Panc1 (cell line): ENCODE measurements around the gene SVIP.

Source experiments
- POLR2AphosphoS5 ChIP-seq: IDR thresholded peaks from 2 replicates; pipeline ENCODE4 v1.6.1; 2012; ENCODE audit warnings: mild to moderate bottlenecking, low read depth, low read length, moderate library complexity
- TF ChIP-seq, protein P1 (sequence below): fragments of 450-650 bp; IDR thresholded peaks from 2 replicates; pipeline ENCODE4 v1.5.1; 2017; ENCODE audit warnings: mild to moderate bottlenecking
- TF ChIP-seq, protein P2 (sequence below), 2 experiments: IDR thresholded peaks; 2 replicates each; pipeline ENCODE4 v1.6.1; 2011 to 2012; ENCODE audit warnings: low read depth in 2 of 2, control low read depth in 1 of 2, low read length in 1 of 2, mild to moderate bottlenecking in 1 of 2, moderate library complexity in 1 of 2; ENCODE audit not compliant: insufficient read depth in 1 of 2

DNA sequence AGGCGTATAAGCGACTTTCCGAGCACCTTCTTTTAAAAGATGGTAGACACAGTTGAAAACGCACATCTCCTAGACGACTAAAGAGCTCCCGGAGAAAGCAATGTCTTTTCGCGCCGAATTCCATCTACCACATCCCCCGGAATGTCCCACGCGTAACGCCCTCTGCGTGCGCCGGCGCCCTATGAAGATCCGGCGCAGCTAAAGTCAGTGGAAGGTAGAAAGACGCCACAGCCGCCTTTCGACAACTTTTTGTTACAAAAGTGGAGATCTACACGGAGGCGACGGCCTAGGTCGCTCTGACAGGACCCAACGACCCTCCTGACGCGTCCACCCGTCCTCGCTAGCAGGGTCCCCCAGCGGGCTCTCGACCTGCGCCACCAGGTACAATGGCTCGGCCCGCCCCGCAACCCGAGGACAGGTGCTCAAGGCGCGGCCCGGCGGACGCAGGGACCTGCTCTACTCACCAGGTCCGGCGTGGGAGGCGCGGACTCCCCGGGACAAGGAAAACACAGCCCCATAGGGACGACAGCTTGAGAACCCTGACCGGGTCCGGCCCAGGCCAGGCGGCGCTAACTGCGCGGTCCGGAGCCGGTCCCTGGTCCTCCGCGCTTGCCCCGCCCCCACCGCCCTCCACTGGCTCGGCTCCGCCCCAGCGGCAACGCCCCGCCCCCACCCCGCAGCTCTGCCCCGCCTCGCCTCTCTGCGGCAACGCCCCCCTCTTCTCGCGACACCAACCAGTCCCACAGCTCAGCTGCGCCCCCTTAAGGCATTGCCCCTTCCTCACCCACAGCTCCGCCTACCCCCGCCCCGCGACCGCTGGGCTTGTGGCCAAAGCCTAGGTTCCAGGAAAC is at the start of gene SVIP:
- TF ChIP-seq, protein P1, sequence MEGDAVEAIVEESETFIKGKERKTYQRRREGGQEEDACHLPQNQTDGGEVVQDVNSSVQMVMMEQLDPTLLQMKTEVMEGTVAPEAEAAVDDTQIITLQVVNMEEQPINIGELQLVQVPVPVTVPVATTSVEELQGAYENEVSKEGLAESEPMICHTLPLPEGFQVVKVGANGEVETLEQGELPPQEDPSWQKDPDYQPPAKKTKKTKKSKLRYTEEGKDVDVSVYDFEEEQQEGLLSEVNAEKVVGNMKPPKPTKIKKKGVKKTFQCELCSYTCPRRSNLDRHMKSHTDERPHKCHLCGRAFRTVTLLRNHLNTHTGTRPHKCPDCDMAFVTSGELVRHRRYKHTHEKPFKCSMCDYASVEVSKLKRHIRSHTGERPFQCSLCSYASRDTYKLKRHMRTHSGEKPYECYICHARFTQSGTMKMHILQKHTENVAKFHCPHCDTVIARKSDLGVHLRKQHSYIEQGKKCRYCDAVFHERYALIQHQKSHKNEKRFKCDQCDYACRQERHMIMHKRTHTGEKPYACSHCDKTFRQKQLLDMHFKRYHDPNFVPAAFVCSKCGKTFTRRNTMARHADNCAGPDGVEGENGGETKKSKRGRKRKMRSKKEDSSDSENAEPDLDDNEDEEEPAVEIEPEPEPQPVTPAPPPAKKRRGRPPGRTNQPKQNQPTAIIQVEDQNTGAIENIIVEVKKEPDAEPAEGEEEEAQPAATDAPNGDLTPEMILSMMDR, result peak; percentile 80
- TF ChIP-seq POLR2AphosphoS5, result no peak
- TF ChIP-seq, protein P2, sequence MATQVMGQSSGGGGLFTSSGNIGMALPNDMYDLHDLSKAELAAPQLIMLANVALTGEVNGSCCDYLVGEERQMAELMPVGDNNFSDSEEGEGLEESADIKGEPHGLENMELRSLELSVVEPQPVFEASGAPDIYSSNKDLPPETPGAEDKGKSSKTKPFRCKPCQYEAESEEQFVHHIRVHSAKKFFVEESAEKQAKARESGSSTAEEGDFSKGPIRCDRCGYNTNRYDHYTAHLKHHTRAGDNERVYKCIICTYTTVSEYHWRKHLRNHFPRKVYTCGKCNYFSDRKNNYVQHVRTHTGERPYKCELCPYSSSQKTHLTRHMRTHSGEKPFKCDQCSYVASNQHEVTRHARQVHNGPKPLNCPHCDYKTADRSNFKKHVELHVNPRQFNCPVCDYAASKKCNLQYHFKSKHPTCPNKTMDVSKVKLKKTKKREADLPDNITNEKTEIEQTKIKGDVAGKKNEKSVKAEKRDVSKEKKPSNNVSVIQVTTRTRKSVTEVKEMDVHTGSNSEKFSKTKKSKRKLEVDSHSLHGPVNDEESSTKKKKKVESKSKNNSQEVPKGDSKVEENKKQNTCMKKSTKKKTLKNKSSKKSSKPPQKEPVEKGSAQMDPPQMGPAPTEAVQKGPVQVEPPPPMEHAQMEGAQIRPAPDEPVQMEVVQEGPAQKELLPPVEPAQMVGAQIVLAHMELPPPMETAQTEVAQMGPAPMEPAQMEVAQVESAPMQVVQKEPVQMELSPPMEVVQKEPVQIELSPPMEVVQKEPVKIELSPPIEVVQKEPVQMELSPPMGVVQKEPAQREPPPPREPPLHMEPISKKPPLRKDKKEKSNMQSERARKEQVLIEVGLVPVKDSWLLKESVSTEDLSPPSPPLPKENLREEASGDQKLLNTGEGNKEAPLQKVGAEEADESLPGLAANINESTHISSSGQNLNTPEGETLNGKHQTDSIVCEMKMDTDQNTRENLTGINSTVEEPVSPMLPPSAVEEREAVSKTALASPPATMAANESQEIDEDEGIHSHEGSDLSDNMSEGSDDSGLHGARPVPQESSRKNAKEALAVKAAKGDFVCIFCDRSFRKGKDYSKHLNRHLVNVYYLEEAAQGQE (IDR thresholded peaks at IDR 0.05; ENCODE audit: insufficient read depth in 1 of 2, low read depth in 2 of 2, low read length in 1 of 2), result no peak
